Measurements from ENCODE around the gene CAPZA1.
A peak's percentile ranks its signal among the peaks of the same experiment; 100 is the strongest.

CAPZA1 gene

DNA sequence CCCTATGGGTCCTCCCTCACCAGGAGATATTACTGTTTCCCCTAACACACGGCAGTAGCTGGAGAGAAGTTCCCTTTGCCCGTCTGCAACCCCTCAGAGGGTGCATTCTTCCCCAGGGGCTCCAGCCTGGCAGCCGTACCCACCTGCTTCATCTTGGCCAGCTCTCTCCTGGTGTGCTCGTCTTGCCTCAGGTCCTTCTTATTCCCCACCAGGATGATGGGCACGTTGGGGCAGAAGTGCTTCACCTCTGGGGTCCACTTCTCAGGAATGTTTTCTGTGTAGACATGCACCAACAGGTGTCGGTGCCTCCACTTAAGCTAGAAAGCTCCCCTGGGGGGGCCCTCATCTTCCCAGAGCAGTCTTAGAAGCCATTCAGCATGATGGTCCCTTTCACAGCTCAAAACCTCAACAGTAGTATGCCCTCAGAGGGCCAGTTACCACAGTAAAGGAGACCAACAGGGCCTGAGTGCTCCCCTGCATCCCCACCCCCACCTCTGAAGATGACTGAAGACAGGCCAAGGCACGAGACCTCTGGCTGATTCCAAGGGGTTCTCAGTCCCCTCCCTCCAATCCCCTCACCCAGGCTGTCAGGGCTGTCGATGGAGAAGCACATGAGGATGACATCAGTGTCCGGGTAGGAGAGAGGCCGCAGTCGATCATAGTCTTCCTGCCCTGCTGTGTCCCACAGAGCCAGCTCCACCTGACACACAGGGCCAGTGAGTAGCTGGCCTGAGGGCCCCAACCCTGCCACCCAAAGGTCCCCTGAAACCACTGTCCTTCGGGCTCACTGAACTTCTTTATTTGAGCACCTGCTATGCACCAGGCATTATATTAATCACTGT lies 83.0 kb downstream of the CAPZA1 start:
- DNase-seq = no peak

DNA sequence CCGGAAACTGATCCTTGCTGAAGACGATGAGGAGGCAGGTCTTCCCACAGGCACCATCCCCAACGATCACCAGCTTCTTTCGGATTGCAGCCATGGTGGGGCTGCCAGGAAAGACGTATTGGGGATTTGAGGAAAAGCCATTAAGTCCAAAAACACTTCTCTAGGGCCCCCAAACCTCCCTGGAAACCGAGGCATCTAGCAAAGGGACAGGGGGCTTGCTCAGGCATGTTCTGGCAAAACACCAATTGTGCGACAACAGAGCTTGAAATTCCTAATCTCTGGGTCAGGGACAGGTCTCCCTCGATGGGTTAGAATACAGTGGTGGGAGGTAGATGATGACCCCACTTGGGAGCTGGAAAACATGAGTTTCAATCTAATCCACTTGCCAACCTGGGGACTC lies 84.1 kb downstream of the CAPZA1 start:
- no peak for DNase-seq

DNA sequence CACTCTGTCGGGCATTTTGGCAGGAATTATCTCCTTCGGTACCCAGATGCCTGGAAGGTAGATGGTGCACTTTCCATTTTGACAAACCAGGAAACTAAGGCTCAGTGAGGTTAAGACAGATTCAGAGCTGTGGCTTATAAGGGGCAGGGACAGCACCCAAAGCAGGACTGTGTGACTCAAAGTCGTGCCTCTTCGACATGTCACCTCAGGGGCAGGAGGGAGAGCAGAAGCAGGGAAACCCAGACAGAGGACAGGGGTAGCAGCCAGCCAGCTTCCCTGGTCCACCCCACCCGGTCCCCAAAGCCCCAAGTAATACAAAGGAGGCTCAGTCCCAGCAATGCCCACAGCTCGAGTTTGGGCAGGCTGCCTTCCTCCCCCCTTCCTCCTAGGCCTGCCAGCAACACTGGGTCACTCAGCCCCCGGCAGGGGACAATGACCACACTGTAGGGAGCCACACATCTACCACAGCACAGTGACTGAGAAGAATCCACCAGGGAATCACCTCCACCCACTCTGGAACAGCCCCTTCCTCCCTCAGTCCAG lies 84.8 kb downstream of the CAPZA1 start:
- no peak for DNase-seq

DNA sequence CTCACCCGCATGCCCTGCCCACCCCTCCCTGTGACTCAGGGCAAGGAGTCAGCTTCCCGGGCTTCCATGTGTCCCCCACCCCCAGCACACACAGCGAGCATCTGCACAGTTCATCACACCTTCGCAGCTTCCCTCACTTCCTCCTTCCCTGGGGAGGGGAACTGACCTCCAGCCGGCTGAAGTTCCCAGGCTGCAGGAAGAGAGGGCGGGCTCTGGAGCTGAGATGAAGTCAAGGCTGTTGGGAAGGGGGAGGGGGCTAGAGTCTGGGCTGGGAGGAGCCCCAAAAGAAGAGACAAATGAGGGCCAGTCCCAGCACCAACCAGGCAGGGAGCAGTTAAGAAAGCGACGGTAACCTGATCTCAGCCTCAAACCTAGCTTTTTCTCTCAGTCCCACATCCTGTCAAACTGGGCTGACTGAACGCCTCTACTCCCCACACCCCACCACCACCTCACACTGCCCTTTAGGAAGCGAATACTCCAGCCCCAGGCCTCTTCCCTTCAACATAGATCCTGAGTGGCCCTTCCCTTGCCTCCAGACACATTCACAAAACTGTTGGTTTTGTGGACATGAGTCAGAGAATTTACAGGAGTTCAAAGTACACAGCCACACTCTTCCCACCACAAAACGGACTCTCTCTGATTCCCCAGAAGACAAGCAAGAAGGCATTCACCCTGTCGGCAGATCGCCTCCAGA lies 85.4 kb downstream of the CAPZA1 start:
- peak; percentile 62 for DNase-seq

DNA sequence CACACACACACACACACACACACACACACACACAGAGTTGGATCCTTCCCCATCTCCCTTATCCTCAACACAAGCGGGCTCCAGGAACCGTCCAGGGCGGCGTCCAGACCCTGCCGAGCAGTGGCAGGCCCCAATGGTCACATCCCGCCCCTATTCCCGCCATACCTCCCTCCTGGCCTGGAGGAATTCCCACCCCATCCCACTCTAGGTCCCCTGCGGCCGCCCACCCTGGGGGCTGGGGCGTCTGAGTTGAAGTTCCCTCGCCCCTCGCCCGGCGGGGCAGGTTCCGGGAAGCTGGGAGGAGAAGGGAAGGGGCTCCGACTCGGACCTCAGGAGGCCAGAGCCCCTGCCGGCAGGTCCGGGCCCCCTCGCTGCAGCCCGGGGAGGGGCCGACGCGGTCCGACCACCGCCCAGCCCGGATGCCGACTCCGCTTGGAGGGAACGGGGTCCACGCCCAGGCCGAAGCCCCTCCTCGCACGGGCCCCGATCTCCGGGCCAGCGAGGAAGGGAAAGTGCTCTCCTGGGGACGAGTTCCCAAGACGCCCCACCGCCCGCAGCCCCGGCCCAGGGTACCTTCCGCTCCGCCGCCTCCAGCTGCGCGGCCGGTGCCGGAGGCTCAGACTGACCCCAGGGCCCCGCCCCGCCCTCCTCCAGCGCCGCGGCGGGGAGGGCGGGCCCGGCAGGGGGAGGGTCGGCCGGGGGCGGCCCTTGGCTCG lies 87.0 kb downstream of the CAPZA1 start, which contains the start of gene RHOC:
TSS of gene RHOC (minus strand) at position 623 of the 716 bp plus-strand sequence. CDS start 3,328 bp downstream, outside the sequence.
- DNase-seq = peak; percentile 45

DNA sequence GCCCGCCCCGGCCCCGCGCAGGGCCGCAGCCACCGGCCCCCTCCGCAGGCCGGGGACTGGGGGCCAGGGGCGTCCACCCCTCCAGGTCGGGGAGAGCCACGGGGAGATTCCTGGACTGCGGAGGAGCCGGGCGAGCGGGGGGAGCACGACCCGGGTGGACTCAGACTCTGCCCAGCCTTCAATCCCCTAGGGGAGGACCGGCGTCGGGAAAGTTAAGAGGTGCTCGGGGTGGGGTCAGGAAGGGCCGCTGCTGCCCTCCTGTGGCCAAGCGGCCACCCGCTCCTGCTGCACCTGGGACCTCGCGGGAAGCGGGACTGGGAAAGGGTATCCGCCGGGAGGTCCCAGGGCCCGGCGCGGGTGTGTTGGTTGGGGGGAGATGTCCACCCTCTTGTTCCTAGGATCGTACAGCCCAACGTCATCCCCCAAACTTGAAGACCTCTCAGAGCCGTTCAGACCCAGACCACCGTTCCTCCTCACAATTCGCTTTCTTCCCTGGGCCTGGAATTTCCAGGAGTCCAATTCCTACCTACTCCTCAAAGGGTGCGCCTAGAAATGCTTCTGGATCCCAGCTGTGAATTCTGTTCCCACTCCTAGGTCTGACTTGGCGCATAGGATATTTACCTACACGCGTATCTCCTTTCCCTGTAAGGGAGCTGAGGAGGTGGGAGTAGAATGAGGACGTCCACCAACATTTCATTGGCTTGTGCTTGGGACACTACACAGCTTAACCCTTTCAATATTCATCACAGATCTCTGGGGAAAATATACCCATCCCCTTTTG lies 87.8 kb downstream of the CAPZA1 start:
- DNase-seq = peak; percentile 72

DNA sequence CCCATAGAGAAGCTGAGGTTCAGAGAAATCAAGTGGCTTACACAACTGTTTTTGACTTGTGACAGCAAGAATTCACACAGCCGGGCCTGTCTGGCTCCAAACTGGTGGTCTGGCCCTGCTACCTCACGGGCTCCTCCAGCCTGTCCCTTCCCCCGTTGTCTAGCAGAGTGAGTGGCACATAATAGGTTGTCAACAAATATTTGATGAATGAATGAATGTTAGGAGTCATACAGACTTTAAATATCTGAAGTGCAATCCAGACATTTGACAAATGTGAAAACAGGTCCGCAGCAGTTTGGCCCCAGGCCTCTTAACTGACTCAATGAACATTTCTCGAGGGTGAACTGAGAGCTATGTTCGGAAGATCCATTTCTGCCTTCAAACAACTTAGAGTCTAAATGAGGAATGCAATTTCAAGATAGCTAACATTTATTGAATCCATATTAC lies 88.4 kb downstream of the CAPZA1 start:
- no peak for DNase-seq

DNA sequence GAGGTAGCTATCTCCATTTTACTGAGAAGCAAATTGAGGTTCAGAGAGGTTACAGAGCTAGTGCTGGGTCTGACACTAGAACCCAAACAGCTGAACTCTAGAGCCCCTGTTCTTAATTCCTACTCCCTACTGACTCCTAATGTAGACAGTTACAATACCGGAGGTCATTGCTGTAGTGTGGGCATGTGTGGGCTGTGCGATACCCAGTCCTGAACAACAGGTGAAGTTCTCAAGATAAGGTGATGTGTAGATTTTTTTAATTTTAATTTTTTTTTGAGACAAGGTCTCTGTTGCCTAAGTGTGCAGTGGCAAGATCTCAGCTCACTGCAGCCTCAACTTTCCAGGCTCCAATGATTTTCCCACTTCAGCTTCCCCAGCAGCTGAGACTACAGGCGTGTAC lies 88.9 kb downstream of the CAPZA1 start:
- no peak for DNase-seq

DNA sequence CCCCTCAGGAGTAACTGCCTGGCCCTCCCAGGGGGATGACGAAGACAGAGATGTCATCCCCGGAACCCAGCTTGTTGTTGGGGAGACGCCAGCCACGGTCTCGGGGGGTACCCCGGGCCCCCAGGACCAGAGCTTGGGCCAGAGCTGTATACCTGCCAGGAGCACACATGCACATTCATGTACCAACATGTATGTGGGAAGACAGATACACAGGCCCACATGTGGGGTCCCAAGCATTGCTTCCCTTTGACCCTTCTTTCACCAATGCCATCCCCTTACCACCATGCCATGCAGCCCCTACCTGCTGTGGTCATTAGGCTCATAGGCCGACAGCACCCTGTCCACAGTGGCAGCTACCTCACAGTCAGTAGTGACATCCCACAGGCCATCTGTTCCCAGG lies 90.5 kb downstream of the CAPZA1 start:
- DNase-seq = no peak

DNA sequence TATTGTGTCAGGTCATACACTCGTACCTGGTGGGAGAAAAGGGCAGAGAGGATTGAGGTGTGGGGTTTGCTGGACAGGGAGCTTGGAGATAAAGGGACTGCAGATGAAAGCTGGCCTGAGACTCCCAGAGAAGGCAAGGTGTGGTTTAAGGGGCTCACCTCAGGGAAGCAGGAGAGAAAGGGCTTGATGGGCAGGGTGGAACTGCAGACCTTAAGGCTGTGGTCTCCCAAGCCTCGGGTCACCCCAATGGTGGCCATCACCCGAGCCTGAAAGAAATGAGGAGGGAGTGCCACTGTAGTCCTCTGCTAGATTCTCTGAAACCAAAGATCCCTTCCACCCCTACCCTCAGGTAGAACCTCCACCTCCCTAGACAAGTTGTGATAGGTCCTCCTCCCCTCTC lies 91.0 kb downstream of the CAPZA1 start:
- DNase-seq = no peak

DNA sequence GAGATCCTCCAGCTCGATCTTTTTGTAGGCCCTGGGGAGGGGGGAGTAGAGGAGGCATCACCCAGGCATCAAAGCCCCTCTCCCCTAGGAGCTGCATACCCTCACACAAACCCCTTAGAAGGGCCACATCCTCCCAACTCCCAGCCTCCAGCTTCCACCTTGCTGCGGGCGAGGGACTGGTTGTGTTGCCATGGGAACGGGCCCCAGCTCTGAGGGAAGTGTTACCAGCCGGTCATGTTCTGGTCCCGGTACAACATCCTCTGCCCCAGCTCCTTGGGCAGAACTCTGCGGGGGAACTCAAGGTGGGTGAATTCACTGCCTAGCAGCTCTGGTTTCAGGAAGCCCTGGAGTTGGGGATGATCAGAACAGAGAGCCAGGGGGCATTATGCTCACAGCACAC lies 91.4 kb downstream of the CAPZA1 start:
- no peak for DNase-seq

DNA sequence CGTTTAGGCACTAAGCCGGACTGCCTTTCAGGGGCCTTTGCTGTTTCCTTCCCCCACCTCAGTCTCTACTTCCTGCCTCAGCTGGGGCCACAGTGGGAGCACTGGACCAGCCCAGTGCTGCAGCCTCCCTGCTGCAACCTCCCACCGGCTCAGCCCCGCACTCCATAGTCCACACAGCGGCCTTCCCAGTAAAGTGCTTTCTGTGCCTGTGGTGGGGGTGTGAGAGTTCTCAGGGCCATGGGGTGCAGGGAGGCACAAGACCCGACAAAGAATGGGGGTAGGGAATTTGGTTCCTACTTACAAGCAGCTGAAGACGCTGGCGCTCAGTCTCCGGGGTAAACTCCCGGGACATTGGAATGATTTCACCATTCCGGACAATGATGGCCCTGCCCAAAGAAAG lies 92.0 kb downstream of the CAPZA1 start:
- DNase-seq = no peak

DNA sequence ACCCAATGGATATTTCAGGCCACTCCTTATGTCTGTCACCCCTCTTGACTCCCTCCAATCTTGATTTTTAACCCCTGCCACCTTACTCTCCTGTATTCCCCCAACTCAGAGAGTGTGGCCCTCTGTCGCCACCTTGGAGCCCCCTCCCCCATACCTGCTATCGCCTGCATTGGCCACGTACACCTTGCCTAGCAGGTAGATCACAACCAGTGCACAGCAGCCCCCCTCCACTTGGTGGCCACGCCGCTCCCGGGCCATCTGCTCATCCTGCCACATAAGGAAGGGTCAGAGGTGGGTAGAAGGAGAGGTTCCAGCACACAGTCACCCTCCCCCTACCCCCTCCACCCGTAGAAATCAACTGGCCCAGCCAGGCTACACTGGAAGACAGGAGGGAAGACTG lies 92.6 kb downstream of the CAPZA1 start:
- no peak for DNase-seq

DNA sequence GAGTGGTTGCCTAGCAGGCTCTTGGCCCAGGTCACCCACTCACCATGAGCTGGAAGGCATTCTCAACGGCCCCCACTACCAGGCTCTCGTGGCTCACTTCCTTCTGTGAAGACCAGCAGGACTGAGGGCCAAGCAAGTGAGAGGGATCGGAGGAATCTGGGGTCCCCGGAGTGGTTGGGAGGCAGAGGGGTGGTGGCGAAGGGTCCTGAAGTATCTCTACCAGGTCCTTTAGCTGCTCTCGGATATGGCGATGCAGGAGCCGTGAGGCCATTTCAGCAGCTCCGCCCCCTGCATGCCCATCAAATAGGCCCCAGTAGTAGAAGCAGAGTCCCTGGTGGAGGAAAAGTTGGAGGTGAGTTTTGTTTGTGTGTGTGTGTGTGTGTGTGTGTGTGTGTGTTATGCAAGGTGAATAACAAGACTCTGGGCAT lies 93.1 kb downstream of the CAPZA1 start:
- no peak for DNase-seq

DNA sequence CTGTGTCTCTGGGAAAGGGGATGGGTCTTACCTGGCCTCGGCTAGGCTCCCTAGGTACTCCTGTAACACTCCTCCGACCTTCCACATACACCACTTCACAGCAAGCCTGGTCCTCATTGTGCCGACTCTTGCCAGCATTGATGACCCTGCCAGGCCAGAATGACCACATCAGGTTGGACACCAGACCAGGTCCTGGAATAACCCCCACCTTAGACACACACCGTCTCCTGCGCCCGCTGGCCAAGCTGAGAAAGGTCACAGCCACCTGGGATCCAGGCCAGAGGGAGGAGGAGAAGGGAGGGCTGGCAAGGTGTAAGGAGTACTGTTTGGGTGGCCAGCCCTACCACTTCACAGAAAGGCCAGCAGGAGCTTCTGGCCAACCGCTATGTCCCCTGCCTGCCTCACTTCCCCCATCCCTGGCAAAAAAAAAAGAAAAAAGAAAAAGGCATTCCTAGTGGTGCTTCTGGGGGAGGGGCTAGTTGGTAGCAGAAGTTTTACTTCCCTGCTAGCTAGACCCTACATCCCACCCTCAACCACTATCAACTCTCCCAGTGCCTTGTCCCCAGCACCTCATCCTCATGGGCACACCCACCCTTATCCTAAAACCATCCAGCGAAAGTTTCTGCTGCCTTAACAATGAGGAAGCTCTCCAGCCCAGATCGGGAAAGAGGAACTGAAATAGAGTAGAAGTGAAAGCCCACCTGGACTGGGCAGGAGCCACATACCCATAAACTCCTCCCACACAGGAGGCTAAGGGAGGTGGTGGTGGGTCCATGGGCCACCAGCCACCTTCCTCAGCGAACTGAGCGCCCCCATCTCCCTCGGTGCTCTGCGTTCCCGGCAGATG lies 94.1 kb downstream of the CAPZA1 start:
- no peak for DNase-seq

DNA sequence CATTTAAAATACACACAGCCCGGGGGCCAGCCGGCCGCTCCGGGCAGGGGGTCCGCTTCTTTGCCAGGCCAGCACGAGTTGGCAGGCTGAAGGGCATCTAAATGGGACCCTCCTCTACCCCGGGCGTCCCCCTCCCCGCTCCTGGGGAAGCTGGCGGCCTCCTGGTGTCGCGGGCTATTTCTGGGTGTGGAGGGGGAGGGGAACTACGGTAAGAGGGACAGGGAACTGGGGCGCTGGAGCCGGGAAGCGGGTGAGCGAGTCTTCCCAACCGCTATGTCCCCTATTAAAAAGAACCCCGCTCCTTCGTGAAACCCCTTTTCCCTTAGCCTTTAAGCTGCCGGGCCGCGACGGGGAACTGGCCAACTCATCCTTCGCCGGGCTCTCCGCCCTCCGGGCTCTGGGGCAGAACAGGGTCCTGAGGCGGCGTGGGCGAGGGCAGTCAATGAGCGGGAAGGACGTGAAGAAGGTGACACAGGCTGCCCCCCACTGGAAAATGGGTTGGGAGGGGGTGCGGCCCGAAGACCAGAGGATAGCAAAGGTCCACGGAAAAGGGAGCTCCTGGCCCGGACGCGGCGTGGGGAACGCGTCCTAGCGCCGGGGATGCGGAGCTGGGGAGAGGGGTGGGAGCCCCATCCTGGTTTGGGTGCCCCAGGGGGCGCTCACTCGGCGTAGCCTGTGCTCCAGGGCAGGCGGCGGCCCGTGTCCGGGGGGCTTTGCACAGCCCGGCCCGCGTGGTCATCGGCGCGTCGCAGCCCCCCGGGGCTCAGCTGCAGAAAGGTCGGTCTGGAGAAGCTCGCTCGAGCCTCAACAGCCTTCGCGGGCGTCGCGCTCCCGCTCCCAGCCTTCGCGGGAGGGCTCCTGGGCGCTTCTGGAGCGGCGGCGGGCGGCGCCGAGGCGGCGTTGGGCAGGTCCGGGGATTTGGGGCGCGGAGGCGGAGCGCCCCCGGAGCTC lies 95.0 kb downstream of the CAPZA1 start:
- no peak for DNase-seq

DNA sequence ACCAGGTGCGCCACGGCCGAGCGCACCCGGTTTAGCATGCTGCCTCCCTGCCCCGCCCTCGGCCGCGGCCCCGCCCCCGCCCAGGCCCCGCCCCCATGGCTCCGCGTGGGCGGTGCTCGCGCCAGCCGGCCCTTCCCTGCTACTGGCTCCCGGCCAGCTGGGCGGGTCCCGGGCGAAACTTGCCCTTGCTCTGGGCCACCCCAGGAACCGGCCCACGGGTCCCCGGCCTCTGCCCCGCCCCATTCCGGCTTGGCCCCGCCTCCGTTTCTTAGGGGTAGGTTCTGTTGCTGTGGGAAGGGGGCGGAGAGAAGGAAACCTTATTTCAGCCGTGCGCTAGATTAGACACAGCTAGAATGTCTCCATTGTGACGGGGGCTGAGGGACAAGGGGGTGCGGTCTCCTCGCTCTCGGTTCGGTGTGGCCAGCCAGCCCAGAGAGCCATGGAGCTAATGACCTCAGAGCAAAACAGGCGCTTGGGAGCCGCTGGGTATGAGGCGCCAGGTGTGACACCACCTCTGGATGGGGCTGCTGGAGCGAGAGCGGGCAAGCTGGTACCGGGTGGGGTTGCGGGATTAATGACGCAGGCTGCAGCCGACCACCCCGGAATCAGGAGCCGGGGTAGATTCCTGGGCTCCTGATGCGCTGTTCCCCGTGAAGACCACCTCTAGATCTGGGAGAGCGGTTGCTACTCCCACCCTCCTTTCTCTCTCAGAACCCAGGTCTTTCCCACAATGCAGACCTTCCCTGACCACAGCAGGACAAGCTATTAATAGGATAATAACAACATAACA lies 95.8 kb downstream of the CAPZA1 start, which contains the start of gene PPM1J:
TSS of gene PPM1J (minus strand) at position 69 of the 790 bp plus-strand sequence. CDS start at position 38, 31 bp downstream.
- peak; percentile 99 for DNase-seq

DNA sequence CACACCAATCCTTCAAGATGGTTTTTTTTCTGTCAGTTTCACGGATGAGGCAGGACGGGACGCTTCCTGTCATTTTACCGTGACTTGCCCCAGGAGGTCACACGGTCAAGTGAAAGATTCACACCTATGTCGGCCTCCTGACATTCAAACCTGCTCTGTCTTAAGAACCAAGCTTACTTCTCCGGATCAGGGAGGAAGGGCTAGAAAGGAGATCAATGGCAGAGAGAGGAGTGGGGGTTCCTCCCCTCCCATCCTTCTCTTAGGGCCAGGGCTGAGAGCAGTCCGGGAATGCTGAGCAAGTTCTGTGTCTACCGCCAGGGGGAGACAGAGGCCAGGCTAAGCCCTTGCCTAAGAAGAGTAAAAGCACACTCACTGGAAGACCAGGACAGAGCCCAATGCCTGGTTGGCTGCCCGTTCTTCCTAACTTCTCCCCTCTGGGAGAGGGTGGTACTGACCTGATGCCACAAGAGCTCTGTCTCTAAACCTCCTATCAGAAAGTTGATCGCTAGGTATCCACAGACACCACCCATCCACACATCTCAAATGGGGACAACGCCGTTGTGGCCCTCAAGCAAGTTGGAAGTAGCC lies 96.6 kb downstream of the CAPZA1 start:
- DNase-seq = peak; percentile 82

Measured in CD4-positive, alpha-beta T cell treated with Interleukin-12 subunit alpha and Interleukin-12 subunit beta, for 1 hour (primary cell).